H1 (cell line): ENCODE measurements around the gene ITGB8. TPM values are rescaled to one million over a fixed set of nuclear protein-coding genes. Genes with fewer than 3 reads are reported as not detected.

Experiments used
- BACH1 ChIP-seq: IDR thresholded peaks from 2 replicates; pipeline ENCODE4 v1.6.1; 2012; ENCODE audit warnings: low read length, improper control_type of control experiment
- EP300 ChIP-seq, 2 experiments: IDR thresholded peaks; 1 replicate in 1 of 2; 2 replicates in 1 of 2; pipeline ENCODE4 v1.6.1; 2011 to 2012; ENCODE audit warnings: low read depth in 2 of 2, low read length in 2 of 2, mild to moderate bottlenecking in 2 of 2, borderline replicate concordance in 1 of 2, inconsistent platforms in 1 of 2, moderate library complexity in 1 of 2
- KDM4A ChIP-seq: IDR thresholded peaks from one replicate; pipeline ENCODE4 v1.7.1; 2012; ENCODE audit warnings: low read depth, mild to moderate bottlenecking, moderate library complexity, low read length, inconsistent platforms; ENCODE audit not compliant: severe bottlenecking
- POLR2AphosphoS5 ChIP-seq: IDR thresholded peaks from 2 replicates; pipeline ENCODE4 v1.6.1; 2011; ENCODE audit warnings: low read depth, low read length
- SIRT6 ChIP-seq: IDR thresholded peaks from one replicate; pipeline ENCODE4 v1.7.1; 2012; ENCODE audit warnings: low read length, inconsistent platforms
- polyA plus RNA-seq, 7 experiments: library from polyadenylated mRNA; depleted of rRNA in 3 of 7; stranded (reverse) in 5 of 7; unstranded in 2 of 7; fragments of >200 nt in 5 of 7; fragments of 200-250 nt in 2 of 7; gene quantifications; 1 replicate in 5 of 7; 2 replicates in 1 of 7; 4 replicates in 1 of 7; pipeline versions ENCODE4 v1.2.1 to v1.2.3, GENCODE V29; 2011 to 2013; ENCODE audit warnings: missing spikeins in 2 of 7, mixed read lengths in 2 of 7
- small RNA-seq: library from polyadenylated mRNA; stranded (forward); fragments of <200 nt; extraction: miRNeasy Mini kit (QIAGEN cat#:217004); gene quantifications from one replicate; pipeline ENCODE3, GENCODE V24; 2013; ENCODE audit not compliant: insufficient read depth
- total RNA-seq: library from RNA; stranded (reverse); fragmentation: NEBNext Ultra II Directional; extraction: Animal tissue kit (Norgen Biotek cat#: 25700); gene quantifications from 2 replicates; pipeline ENCODE4 v1.2.1, GENCODE V29; 2021
- TF ChIP-seq, protein P1 (sequence below): IDR thresholded peaks from 2 replicates; pipeline ENCODE4 v1.6.1; 2011; ENCODE audit warnings: low read depth, mild to moderate bottlenecking, low read length; ENCODE audit not compliant: insufficient read depth

Gene ITGB8
- total and polyA plus RNA-seq, 2 of the 8 experiments (the other 6 are each of a cell fraction or from before 2014, with no cell fraction given): 1.2 to 3.6 TPM

DNA sequence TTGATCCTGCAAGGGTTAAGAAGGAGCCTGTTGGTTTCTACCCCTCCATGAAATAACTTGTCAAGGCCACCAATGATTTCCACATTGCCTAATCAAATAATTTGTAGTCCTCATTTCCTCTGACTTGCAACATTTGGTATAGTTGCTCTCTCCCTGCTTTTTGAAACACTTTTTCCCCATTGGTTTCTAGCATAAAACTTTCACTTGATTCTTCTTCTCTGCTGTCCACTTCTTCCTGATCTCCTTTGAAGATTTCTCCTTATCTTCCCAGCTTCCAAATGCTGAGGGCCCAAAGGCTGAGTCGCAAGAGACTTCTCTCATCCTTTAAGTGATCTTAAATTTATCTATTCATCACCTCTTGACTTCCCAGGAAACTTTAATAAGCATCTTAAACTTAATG is 134.2 kb downstream of the ITGB8 start (continued):
- no peak for TF ChIP-seq SIRT6
- TF ChIP-seq EP300 (IDR thresholded peaks at IDR 0.05; ENCODE audit: borderline replicate concordance in 1 of 2, low read depth in 2 of 2, low read length in 2 of 2): no peak
- TF ChIP-seq KDM4A: no peak
- TF ChIP-seq POLR2AphosphoS5: no peak
- TF ChIP-seq, protein P1, sequence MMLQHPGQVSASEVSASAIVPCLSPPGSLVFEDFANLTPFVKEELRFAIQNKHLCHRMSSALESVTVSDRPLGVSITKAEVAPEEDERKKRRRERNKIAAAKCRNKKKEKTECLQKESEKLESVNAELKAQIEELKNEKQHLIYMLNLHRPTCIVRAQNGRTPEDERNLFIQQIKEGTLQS: no peak
- no peak for TF ChIP-seq BACH1

Small RNAs within 50 kb of the gene (small RNA-seq; reads per million reads assigned to genes)
- not detected for gene RF00275

Other genes with a start within 250 kb of the ITGB8 start
- 17.1 and 17.2 TPM in 2 replicates for gene MACC1, start 113.5 kb upstream of the ITGB8 start, total RNA-seq
- 1.2 and 2.0 TPM in 2 replicates for gene MACC1, start 113.5 kb upstream of the ITGB8 start, polyA plus RNA-seq (2011; rRNA removed)